ENCODE data around the gene FBXL7.

Gene FBXL7

DNA sequence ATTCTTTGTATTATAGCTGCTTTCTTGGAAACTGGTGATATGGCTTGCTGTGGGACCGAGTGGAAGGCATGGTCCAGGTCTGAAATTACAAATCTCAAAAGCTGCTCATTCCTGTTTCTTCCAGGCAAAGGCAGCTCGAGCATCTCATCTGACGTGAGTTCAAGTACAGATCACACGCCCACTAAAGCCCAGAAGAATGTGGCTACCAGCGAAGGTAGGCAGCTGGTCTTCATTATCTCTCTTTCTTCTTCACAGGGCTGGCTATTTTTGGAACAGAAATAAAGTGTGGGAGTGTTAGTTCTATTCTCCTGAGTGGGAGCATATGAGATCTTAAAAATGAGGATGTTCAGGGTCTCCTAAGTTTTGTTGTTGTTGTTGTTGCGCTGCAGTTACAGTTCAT, 115.9 kb downstream of the FBXL7 start:
- no peak for TF ChIP-seq CTCF (IDR thresholded peaks at IDR 0.05; ENCODE audit: extremely low read depth, missing control alignments)
- DNase-seq (ENCODE audit: low spot score) = no peak

GRCh38 chr5:15618938-15619337, 119.0 kb downstream of the FBXL7 start:
- TF ChIP-seq CTCF (IDR thresholded peaks at IDR 0.05; ENCODE audit: extremely low read depth, missing control alignments) = no peak
- no peak for DNase-seq (ENCODE audit: low spot score)

DNA sequence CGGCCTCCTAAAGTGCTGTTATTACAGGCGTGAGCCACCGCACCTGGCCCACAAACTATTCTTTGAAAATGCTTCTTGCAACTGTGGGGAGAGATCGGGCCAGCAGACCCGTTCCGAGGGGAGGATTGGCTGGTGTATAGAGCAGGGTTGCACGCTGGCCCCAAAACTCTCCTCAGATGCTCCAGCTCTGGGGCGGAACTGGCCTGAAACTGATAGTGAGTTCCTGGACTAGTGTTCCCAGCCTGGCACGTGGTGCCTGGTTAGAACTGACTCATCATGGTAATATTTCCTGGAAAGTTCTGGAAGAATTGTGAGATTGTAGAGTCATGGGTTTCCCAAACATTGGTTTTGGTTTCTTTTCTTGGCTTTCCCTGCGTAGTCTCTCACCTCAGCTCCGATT, 120.5 kb downstream of the FBXL7 start:
- no peak for TF ChIP-seq CTCF (IDR thresholded peaks at IDR 0.05; ENCODE audit: extremely low read depth, missing control alignments)
- DNase-seq (ENCODE audit: low spot score) = no peak

GRCh38 chr5:15621094-15621493, 121.1 kb downstream of the FBXL7 start:
- no peak for DNase-seq (ENCODE audit: low spot score)
- no peak for TF ChIP-seq CTCF (IDR thresholded peaks at IDR 0.05; ENCODE audit: extremely low read depth, missing control alignments)

- TF ChIP-seq CTCF (IDR thresholded peaks at IDR 0.05; ENCODE audit: extremely low read depth, missing control alignments) = no peak
Observed at GRCh38 chr5:15623794-15624193, 123.8 kb downstream of the FBXL7 start.

GRCh38 chr5:15627109-15627508, 127.1 kb downstream of the FBXL7 start:
- no peak for TF ChIP-seq CTCF (IDR thresholded peaks at IDR 0.05; ENCODE audit: extremely low read depth, missing control alignments)
- DNase-seq (ENCODE audit: low spot score) = no peak

More at GRCh38 chr5:15623794-15624193, 123.8 kb downstream of the FBXL7 start:
- no peak for DNase-seq (ENCODE audit: low spot score)

GRCh38 chr5:15627647-15628046, 127.7 kb downstream of the FBXL7 start:
- DNase-seq (ENCODE audit: low spot score) = no peak
- no peak for TF ChIP-seq CTCF (IDR thresholded peaks at IDR 0.05; ENCODE audit: extremely low read depth, missing control alignments)
